ENCODE measurements around the gene GCNA.
"Not testable (repeated sequence)": the region's sequence is repeated elsewhere in the genome, so short reads cannot be mapped to it uniquely, and the experiment has no call there.

GCNA gene

GRCh38 chrX:71604141-71604540 lies 25.9 kb downstream of the GCNA start:
- no peak for TF ChIP-seq CTCF (IDR thresholded peaks at IDR 0.05; ENCODE audit: borderline replicate concordance, control extremely low read depth, extremely low read depth, insufficient read depth, missing control alignments)
- in situ Hi-C loops (cut with MboI; ENCODE audit: low sequenced_read_pairs, unreplicated experiment), result no loop called here
- DNase-seq (ENCODE audit: low spot score), result no peak

GRCh38 chrX:71604796-71605568 lies 26.7 kb downstream of the GCNA start:
- no peak for TF ChIP-seq CTCF (IDR thresholded peaks at IDR 0.05; ENCODE audit: borderline replicate concordance, control extremely low read depth, extremely low read depth, insufficient read depth, missing control alignments)
- no peak for DNase-seq (ENCODE audit: low spot score)
- in situ Hi-C loops (cut with MboI; ENCODE audit: low sequenced_read_pairs, unreplicated experiment), result no loop called here

GRCh38 chrX:71606536-71607216 lies 28.4 kb downstream of the GCNA start:
- no peak for TF ChIP-seq CTCF (IDR thresholded peaks at IDR 0.05; ENCODE audit: borderline replicate concordance, control extremely low read depth, extremely low read depth, insufficient read depth, missing control alignments)
- no peak for DNase-seq (ENCODE audit: low spot score)
- in situ Hi-C loops (cut with MboI; ENCODE audit: low sequenced_read_pairs, unreplicated experiment), result no loop called here

- DNase-seq (ENCODE audit: low spot score), result no peak
- in situ Hi-C loops (cut with MboI; ENCODE audit: low sequenced_read_pairs, unreplicated experiment), result no loop called here
- no peak for TF ChIP-seq CTCF (IDR thresholded peaks at IDR 0.05; ENCODE audit: borderline replicate concordance, control extremely low read depth, extremely low read depth, insufficient read depth, missing control alignments)
Observed at GRCh38 chrX:71607488-71607887, 29.3 kb downstream of the GCNA start.

GRCh38 chrX:71609095-71609750 lies 31.0 kb downstream of the GCNA start:
- in situ Hi-C loops (cut with MboI; ENCODE audit: low sequenced_read_pairs, unreplicated experiment), result no loop called here

GRCh38 chrX:71611736-71612135 lies 33.5 kb downstream of the GCNA start:
- in situ Hi-C loops (cut with MboI; ENCODE audit: low sequenced_read_pairs, unreplicated experiment), result not testable (repeated sequence)

More at GRCh38 chrX:71609095-71609750, 31.0 kb downstream of the GCNA start:
- no peak for TF ChIP-seq CTCF (IDR thresholded peaks at IDR 0.05; ENCODE audit: borderline replicate concordance, control extremely low read depth, extremely low read depth, insufficient read depth, missing control alignments)
- no peak for DNase-seq (ENCODE audit: low spot score)

GRCh38 chrX:71612256-71612655 lies 34.0 kb downstream of the GCNA start:
- in situ Hi-C loops (cut with MboI; ENCODE audit: low sequenced_read_pairs, unreplicated experiment), result no loop called here
- TF ChIP-seq CTCF (IDR thresholded peaks at IDR 0.05; ENCODE audit: borderline replicate concordance, control extremely low read depth, extremely low read depth, insufficient read depth, missing control alignments), result no peak

More at GRCh38 chrX:71611736-71612135, 33.5 kb downstream of the GCNA start:
- not testable (repeated sequence) for DNase-seq (ENCODE audit: low spot score)

More at GRCh38 chrX:71612256-71612655, 34.0 kb downstream of the GCNA start:
- DNase-seq (ENCODE audit: low spot score), result no peak

Data from GM13976 (cell line).